ENCODE results near the gene DUSP2. TPM values are rescaled to one million over a fixed set of nuclear protein-coding genes. Genes with fewer than 3 reads are reported as not detected.

Gene DUSP2
- total and polyA plus RNA-seq, 7 donors = 1.2 to 17.4 (median 2.8) TPM; not detected in 1

- Histone ChIP-seq H3K4me1 (peaks cover 0 to 11% (median 11%) of the 10 kb centered on the region in 4 donors), H3K27ac (no peak overlapping the region), H3K4me3 (no peak overlapping the region), H3K27me3 (peaks cover 15 to 38% (median 16%) of the 10 kb centered on the region in 3 donors), H3K36me3 (no peaks in the 10 kb centered on the region), H3K9me3 (no peaks in the 10 kb centered on the region)
- no peak for DNase-seq
- intact Hi-C loops (cut with DNase I) = no loop called here
- TF ChIP-seq EP300 (IDR thresholded peaks at IDR 0.05) (no peak), CTCF (IDR thresholded peaks at IDR 0.05) (no peak), POLR2A (IDR thresholded peaks at IDR 0.05) (no peak), POLR2AphosphoS5 (IDR thresholded peaks at IDR 0.05) (no peak)
- 89 to 91% methylated on average over 4 of the region's 4 CpGs for WGBS, 2 donors
Measured at GRCh38 chr2:96121414-96121813, 23.8 kb downstream of the DUSP2 start.

- 56 to 58% methylated on average over 7 of the region's 7 CpGs for WGBS, 2 donors
- H3K9me3 ChIP-seq = no peaks in the 10 kb centered on the region
- H3K4me3 ChIP-seq = no peak overlapping the region
- peaks cover 19 to 43% (median 20%) of the 10 kb centered on the region in 3 donors for H3K27me3 ChIP-seq
- peaks cover 0 to 15% (median 15%) of the 10 kb centered on the region in 4 donors for H3K4me1 ChIP-seq
- H3K36me3 ChIP-seq = no peaks in the 10 kb centered on the region
- DNase-seq = no peak
- H3K27ac ChIP-seq = no peak overlapping the region
- intact Hi-C loops (cut with DNase I) = no loop called here
- no peak for TF ChIP-seq EP300 (IDR thresholded peaks at IDR 0.05)
- no peak for TF ChIP-seq POLR2AphosphoS5 (IDR thresholded peaks at IDR 0.05)
- TF ChIP-seq POLR2A (IDR thresholded peaks at IDR 0.05) = no peak
- no peak for TF ChIP-seq CTCF (IDR thresholded peaks at IDR 0.05)
Measured at GRCh38 chr2:96120991-96121390, 24.2 kb downstream of the DUSP2 start.

- Histone ChIP-seq H3K4me3 (no peak overlapping the region), H3K4me1 (peaks cover 0 to 18% (median 17%) of the 10 kb centered on the region in 4 donors), H3K27ac (no peak overlapping the region), H3K27me3 (peaks cover 25 to 51% (median 28%) of the 10 kb centered on the region in 3 donors), H3K36me3 (no peaks in the 10 kb centered on the region), H3K9me3 (no peaks in the 10 kb centered on the region)
- TF ChIP-seq POLR2A (IDR thresholded peaks at IDR 0.05) (no peak), EP300 (IDR thresholded peaks at IDR 0.05) (no peak), POLR2AphosphoS5 (IDR thresholded peaks at IDR 0.05) (no peak), CTCF (IDR thresholded peaks at IDR 0.05) (no peak)
- WGBS, 2 donors = 32 to 52% methylated on average over 11 of the region's 11 CpGs
- no peak for DNase-seq
- intact Hi-C loops (cut with DNase I) = no loop called here
Measured at GRCh38 chr2:96120091-96120720, 25.0 kb downstream of the DUSP2 start.

- no peaks in the 10 kb centered on the region for H3K36me3 ChIP-seq
- H3K9me3 ChIP-seq = no peaks in the 10 kb centered on the region
- intact Hi-C loops (cut with DNase I) = loop anchor here (10.0 kb wide), 1 partner anchor 95 kb away; no protein-coding TSS in a partner anchor
- no peak for DNase-seq
- WGBS, 2 donors = 97% methylated on average over 5 of the region's 5 CpGs
- peaks cover 0 to 18% (median 17%) of the 10 kb centered on the region in 4 donors for H3K4me1 ChIP-seq
- H3K27me3 ChIP-seq = peaks cover 25 to 55% (median 31%) of the 10 kb centered on the region in 3 donors
- H3K4me3 ChIP-seq = no peak overlapping the region
- TF ChIP-seq POLR2A (IDR thresholded peaks at IDR 0.05) = no peak
- TF ChIP-seq POLR2AphosphoS5 (IDR thresholded peaks at IDR 0.05) = no peak
- no peak for TF ChIP-seq EP300 (IDR thresholded peaks at IDR 0.05)
- TF ChIP-seq CTCF (IDR thresholded peaks at IDR 0.05) = no peak
- H3K27ac ChIP-seq = no peak overlapping the region
Measured at GRCh38 chr2:96119389-96119751, 25.9 kb downstream of the DUSP2 start.

All from sigmoid colon (tissue), 7 donors.